GM21737 (cell line): ENCODE data around the gene RAB3B.

ENCODE experiments used
- ATAC-seq: cut with Tn5 transposase; IDR thresholded peaks from one replicate; pipeline ENCODE4 v1.9.1; 2021; ENCODE audit warnings: mild to moderate bottlenecking, moderate library complexity; ENCODE audit not compliant: unreplicated experiment

Gene RAB3B

DNA sequence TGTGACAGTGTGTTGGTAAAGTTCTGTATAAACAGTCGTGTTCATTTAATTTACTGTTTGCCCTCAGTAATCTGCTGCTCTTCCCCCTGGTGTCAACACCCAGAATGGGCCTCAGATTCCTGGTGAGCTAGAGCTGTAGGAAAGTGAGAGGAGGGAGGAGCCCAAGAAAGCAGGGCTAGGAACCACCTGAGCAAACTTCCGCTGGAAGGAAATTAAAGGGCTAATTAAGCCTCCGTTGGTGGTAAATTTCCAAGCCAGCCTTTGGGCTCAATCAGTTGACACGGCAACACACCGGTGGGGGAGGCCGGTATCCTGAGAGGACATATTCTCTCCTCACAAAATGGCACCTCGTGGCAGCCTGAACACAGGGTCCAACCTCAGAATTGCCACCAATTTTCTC is 32.9 kb downstream of the RAB3B start:
- no peak for ATAC-seq

DNA sequence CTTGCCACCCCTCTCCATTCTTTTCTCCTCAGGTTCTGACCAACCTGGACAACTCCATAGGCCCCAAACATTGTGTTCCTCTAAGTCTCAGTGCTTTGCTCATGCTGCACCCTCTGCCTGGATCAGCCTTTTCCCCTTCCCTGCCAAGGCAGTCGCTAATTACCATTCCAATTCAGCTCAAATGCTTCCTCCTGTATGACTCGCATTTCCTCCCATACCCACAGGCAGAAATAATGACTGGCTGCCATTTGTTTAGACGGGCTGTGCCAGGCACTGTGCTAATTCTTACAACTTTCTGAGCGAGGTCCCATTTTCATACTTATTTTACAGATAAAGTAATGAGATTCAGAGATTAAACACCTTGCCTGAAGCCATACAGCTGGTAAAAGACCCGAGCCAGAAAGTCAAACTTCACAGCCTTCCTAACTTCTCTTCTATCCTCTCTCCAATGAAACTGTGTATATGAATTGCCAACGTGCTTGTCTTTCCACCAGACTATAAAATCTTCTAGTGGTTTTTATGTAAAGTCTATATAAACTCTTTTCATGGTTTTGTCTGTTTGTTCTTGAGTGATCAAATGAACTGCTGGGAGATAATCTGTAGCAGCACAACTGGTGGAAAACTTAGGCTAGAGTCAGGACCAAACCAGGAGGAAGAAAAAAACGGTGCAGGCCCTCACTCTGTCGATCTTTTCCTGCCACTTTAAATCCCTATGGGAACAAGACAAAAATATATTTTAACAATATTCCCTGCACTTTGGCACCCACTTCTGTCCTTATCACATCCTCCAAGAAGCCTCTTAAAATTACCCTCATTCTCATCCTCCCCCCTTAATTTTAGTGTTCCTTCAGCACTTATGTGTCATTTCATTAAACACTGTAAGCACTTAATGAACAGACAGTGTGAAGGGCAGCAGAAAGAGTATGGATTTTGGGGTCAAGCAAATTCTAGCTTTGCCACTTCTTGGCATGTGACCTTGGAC is 33.7 kb downstream of the RAB3B start:
- ATAC-seq = no peak

- ATAC-seq = peak; percentile 52
Observed at GRCh38 chr1:51955797-51956527, 34.5 kb downstream of the RAB3B start.

GRCh38 chr1:51954783-51955182 is 35.7 kb downstream of the RAB3B start:
- no peak for ATAC-seq

- no peak for ATAC-seq
Observed at GRCh38 chr1:51953079-51953478, 37.4 kb downstream of the RAB3B start.

GRCh38 chr1:51952638-51953037 is 37.9 kb downstream of the RAB3B start:
- ATAC-seq = no peak

- no peak for ATAC-seq
Observed at GRCh38 chr1:51950701-51951100, 39.8 kb downstream of the RAB3B start.

GRCh38 chr1:51949014-51949702 is 41.3 kb downstream of the RAB3B start:
- ATAC-seq = no peak

- ATAC-seq = no peak
Observed at GRCh38 chr1:51948491-51948915, 42.0 kb downstream of the RAB3B start.

GRCh38 chr1:51946300-51946699 is 44.2 kb downstream of the RAB3B start:
- ATAC-seq = no peak

DNA sequence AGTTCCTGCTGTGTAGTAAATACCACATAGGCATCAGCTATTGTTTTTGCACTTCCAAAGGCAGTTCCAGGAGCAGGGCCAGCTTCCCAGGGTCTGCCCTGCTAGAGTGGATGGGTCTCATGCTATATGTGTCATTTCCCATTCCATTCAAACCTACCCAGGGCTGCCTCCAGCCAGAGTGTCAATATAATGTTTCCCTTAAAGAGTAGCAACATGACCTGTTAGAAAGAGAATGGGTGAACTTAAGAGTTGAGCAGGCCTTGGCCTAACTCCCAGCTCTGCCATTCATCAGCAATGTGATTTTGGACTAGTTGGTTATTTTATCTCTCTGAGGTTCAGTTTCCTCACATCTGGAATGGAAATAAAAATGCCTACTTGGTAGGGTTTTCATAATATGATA is 44.9 kb downstream of the RAB3B start:
- ATAC-seq = no peak

DNA sequence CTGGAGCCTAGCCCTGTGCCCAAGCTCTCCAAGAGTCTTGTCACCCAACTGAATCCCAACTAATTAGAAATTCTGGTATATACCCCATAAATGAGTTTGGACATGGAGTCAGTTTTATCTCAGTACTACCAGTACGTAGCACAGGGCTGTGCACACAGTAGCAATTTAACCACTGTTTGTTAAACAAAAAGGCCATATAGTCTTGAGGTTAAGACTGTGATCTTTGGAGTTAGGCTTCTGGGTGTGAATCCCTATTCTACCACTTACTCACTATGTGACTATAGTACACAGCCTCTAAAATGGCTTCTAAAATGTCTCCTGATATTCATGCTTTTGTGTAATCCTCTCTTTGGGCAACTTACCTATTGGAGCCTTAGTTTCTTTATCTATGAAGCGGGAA is 48.2 kb downstream of the RAB3B start:
- no peak for ATAC-seq

- ATAC-seq = no peak
Observed at GRCh38 chr1:51941528-51941927, 49.0 kb downstream of the RAB3B start.

- ATAC-seq = no peak
Observed at GRCh38 chr1:51937112-51937511, 53.4 kb downstream of the RAB3B start.

- ATAC-seq = no peak
Observed at GRCh38 chr1:51936531-51936930, 54.0 kb downstream of the RAB3B start.

DNA sequence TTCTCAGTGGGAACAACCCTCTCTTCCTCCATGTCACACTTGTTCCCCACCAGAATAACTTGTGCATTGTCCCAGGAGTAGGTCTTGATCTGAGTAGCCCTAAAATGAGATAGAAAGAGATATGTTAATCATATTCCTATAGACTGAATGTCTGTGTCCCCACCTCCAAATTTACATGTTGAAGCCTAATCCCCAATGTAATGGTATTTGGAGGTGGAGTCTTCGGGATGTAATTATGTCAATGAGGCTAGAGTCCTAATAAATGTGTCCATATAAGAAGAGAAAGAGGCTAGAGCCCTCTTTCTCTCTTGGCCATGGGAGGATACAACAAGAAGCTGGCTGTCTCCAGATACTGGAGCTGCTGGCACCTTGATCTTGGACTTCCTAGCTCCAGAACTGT is 57.2 kb downstream of the RAB3B start:
- ATAC-seq = no peak

DNA sequence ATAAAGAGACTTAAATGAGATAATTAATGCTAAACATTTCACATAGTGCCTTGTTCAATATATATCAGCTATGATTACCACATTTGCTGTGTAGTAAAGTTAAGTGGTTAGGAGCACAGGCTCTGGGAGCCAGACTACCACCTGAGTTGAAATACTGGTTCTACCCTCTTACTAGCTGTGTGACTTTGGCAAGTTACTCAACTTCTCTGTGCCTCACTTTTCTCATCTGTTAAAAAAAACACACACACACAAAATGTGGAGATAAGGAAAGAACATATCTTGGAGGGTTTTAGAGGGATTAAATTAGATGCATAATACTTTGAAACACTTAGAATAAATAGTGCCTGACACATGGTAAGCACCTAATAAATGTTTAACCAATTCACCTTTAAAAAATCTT is 60.2 kb downstream of the RAB3B start:
- ATAC-seq = no peak

- no peak for ATAC-seq
Observed at GRCh38 chr1:51928896-51929295, 61.6 kb downstream of the RAB3B start.

DNA sequence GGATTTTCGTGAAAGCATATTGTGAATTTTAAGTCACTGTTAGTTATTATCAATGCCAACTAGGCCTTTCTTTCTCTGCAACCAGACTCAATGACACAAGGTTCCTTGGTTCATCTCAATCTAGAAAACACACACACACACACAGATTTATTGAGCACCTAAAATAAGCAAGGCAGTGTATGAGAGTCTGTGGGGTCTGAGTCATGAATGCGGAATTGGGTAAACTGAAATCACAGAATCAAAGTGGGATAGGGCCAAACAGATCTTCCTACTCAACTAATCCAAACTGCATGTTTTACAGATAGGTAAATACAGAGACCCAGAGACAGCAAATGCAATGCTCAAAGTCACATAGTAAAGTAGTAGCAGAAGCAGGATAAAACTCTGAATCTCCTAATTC is 63.5 kb downstream of the RAB3B start:
- ATAC-seq = no peak

DNA sequence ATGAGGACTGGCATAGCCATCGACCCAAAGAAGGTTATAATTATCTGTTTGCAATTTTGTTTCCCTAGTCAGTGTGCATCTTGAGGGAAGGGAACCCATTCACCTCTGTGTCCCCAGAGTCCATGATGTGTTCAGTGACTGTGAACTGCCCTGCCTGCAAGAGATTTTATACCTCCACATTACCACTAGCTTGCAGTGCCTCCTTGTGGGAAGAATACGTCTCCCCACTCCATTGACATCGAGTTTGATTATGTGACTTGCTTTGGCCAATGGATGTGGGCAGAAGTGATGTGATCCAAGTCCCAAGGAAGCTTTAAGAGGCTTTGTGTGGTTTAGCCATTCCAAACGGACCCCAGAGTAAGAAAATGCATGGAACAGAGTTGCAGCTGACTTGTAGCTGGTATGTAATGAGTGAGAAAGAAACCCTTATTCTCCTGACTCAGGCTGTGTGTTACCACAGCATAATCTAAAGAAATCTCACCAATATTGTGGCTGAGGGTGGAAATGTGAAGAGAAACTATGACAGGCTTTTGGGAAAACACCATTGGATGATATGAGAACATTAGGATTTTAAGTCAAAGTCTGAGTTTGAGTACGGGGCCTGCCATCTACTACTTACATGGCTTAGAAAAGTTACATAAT is 64.2 kb downstream of the RAB3B start:
- ATAC-seq = no peak

GRCh38 chr1:51924455-51924854 is 66.0 kb downstream of the RAB3B start:
- no peak for ATAC-seq
